Neural progenitor cell (in vitro differentiated cells): ENCODE measurements around the gene ADGRL1.

Source experiments
- EZH2 ChIP-seq: fragments of 200-600 bp; sonication (generic); IDR thresholded peaks from 2 replicates; pipeline ENCODE4 v1.6.1; 2017; ENCODE audit warnings: antibody characterized with exemption, mild to moderate bottlenecking, moderate library complexity
- TF ChIP-seq, protein P1 (sequence below): fragments of 200-600 bp; sonication (generic); IDR thresholded peaks from 2 replicates; pipeline ENCODE4 v1.5.1; 2017; ENCODE audit warnings: antibody characterized with exemption, mild to moderate bottlenecking

GRCh38 chr19:14116525-14116917 is 89.4 kb downstream of the ADGRL1 start:
- TF ChIP-seq, protein P1, sequence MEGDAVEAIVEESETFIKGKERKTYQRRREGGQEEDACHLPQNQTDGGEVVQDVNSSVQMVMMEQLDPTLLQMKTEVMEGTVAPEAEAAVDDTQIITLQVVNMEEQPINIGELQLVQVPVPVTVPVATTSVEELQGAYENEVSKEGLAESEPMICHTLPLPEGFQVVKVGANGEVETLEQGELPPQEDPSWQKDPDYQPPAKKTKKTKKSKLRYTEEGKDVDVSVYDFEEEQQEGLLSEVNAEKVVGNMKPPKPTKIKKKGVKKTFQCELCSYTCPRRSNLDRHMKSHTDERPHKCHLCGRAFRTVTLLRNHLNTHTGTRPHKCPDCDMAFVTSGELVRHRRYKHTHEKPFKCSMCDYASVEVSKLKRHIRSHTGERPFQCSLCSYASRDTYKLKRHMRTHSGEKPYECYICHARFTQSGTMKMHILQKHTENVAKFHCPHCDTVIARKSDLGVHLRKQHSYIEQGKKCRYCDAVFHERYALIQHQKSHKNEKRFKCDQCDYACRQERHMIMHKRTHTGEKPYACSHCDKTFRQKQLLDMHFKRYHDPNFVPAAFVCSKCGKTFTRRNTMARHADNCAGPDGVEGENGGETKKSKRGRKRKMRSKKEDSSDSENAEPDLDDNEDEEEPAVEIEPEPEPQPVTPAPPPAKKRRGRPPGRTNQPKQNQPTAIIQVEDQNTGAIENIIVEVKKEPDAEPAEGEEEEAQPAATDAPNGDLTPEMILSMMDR, result no peak
- TF ChIP-seq EZH2, result no peak
